ENCODE results near the gene POLR2L.

The POLR2L gene

DNA sequence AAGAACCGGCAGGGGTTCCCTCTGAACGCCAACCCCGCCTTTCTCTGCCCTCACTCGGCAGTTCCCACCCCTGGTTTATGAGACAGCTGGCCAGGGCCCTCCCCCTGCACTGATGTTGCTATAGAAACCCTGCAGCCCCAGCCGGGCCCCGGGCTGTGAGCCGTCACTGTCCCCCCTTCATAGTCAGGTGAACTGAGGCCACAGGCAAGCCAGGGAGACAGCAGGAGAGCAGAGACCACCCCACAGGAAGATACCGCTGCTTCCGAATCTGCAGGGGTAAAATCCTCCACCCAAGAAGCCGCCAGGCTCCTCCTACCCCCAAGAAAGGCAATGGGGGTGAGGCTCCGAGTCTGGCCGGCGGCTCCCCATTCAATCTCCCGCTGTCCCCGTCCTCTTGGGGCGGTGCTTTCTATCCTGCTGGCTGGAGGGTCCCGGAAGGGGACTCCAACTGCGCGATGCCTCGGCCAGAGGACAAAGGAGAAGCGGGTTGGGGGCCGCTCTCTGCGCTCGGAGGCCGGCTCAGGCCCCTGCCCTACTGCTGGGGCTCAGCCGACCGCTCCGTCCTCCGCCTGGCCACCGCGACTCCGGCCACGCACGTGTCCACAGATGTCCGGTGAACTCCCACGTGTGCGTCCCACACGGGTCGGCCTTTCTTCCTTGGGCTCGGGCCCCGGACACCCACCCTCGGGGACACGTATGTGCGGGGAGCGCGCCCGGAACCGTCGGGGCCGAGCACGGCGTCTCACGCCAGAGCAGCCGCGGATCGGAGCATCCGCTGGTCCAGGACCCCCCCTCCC is 44.8 kb downstream of the POLR2L start:
- H3K4me1 ChIP-seq (ENCODE audit: insufficient read depth, poor library complexity, severe bottlenecking) = peaks cover 2% of the 10 kb centered on the region
- no peak for TF ChIP-seq CTCF (IDR thresholded peaks at IDR 0.05; ENCODE audit: poor library complexity, severe bottlenecking)
- H3K9me3 ChIP-seq (ENCODE audit: severe bottlenecking) = no peaks in the 10 kb centered on the region
- peak overlapping the region; percentile 69 for H3K4me3 ChIP-seq (ENCODE audit: severe bottlenecking)
- DNase-seq (ENCODE audit: low spot score) (no peak), ATAC-seq (ENCODE audit: low read depth) (peak; percentile 35)
- H3K27ac ChIP-seq (ENCODE audit: poor library complexity, severe bottlenecking) = peak overlapping the region; percentile 70
- peaks cover 18% of the 10 kb centered on the region for H3K36me3 ChIP-seq (ENCODE audit: low read depth)
- no peaks in the 10 kb centered on the region for H3K27me3 ChIP-seq (ENCODE audit: insufficient read depth, poor library complexity, severe bottlenecking)

DNA sequence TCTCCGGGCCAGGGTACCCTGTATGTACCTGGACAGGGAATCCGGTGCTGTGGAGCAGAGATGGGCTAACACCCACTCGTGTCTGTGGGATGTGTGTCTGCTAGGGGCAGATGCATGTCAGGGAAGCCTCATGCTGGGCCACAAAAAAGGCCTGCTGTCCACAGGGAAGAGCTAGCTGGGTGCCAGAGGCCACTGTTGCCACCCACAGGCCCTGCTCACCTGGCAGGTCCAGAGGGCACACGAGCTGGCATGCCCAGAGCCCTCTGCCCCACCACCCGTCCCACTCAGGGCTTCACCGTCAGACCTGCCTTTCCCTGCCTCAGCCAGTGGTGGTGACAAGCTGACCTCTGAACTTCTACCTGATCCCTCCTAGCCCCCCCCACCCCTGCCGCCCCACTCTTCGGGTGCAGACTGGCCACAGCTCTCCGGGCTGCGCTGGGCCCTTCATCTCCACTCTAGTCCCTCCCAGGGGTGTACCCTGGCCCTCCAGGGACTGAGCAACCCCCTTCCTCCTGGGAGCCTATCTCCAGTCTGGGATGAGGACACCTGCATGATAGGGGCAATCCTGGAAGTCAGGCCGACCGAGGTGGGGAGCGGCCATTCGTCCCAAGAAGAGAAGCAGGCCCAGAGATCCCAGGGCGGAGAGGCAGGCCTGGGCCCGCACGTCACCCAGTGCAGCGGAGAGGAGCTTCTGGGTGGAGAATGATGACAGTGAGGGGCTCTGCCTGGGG is 45.6 kb downstream of the POLR2L start:
- Histone ChIP-seq H3K27me3 (ENCODE audit: insufficient read depth, poor library complexity, severe bottlenecking) (no peaks in the 10 kb centered on the region), H3K36me3 (ENCODE audit: low read depth) (peaks cover 10% of the 10 kb centered on the region; the same call in 1 of the 2 replicates), H3K27ac (ENCODE audit: poor library complexity, severe bottlenecking) (peak overlapping the region; percentile 70), H3K4me1 (ENCODE audit: insufficient read depth, poor library complexity, severe bottlenecking) (peaks cover 2% of the 10 kb centered on the region), H3K9me3 (ENCODE audit: severe bottlenecking) (no peaks in the 10 kb centered on the region), H3K4me3 (ENCODE audit: severe bottlenecking) (peak overlapping the region; percentile 69)
- no peak for DNase-seq (ENCODE audit: low spot score)
- no peak for ATAC-seq (ENCODE audit: low read depth)
- no peak for TF ChIP-seq CTCF (IDR thresholded peaks at IDR 0.05; ENCODE audit: poor library complexity, severe bottlenecking)

- Histone ChIP-seq H3K9me3 (ENCODE audit: severe bottlenecking) (no peaks in the 10 kb centered on the region), H3K4me1 (ENCODE audit: insufficient read depth, poor library complexity, severe bottlenecking) (peaks cover 2% of the 10 kb centered on the region), H3K4me3 (ENCODE audit: severe bottlenecking) (peak overlapping the region; percentile 69), H3K36me3 (ENCODE audit: low read depth) (peaks cover 7% of the 10 kb centered on the region; the same call in 1 of the 2 replicates), H3K27ac (ENCODE audit: poor library complexity, severe bottlenecking) (peak overlapping the region; percentile 70), H3K27me3 (ENCODE audit: insufficient read depth, poor library complexity, severe bottlenecking) (no peaks in the 10 kb centered on the region)
- DNase-seq (ENCODE audit: low spot score) = no peak
- ATAC-seq (ENCODE audit: low read depth) = peak; percentile 52
- TF ChIP-seq CTCF (IDR thresholded peaks at IDR 0.05; ENCODE audit: poor library complexity, severe bottlenecking) = no peak
Observed at GRCh38 chr11:795634-796564, 46.4 kb downstream of the POLR2L start.

- no peaks in the 10 kb centered on the region for H3K9me3 ChIP-seq (ENCODE audit: severe bottlenecking)
- ATAC-seq (ENCODE audit: low read depth) (peak; percentile 6; the same call in 1 of the 3 replicates), DNase-seq (ENCODE audit: low spot score) (no peak)
- peak overlapping the region; percentile 69 for H3K4me3 ChIP-seq (ENCODE audit: severe bottlenecking)
- peaks cover 2% of the 10 kb centered on the region for H3K4me1 ChIP-seq (ENCODE audit: insufficient read depth, poor library complexity, severe bottlenecking)
- no peaks in the 10 kb centered on the region for H3K27me3 ChIP-seq (ENCODE audit: insufficient read depth, poor library complexity, severe bottlenecking)
- H3K27ac ChIP-seq (ENCODE audit: poor library complexity, severe bottlenecking) = peak overlapping the region; percentile 70
- peaks cover 7% of the 10 kb centered on the region; the same call in 1 of the 2 replicates for H3K36me3 ChIP-seq (ENCODE audit: low read depth)
- TF ChIP-seq CTCF (IDR thresholded peaks at IDR 0.05; ENCODE audit: poor library complexity, severe bottlenecking) = no peak
Observed at GRCh38 chr11:794766-795633, 47.3 kb downstream of the POLR2L start.
